Thyroid gland (tissue), 4 donors: ENCODE data around the gene ODAD4. TPM values are rescaled to one million over a fixed set of nuclear protein-coding genes. Genes with fewer than 3 reads are reported as not detected.

Experiments
- DNase-seq, 2 donors: peaks; one replicate each; pipeline ENCODE4 v3.0.0-alpha.2; 2019
- H3K27ac ChIP-seq, 3 donors: fragments of 200-600 bp; sonication (generic); 1 replicate in 2 of 3; 2 replicates in 1 of 3; pipeline ENCODE4 v1.5.1; 2016 to 2019; ENCODE audit warnings: mild to moderate bottlenecking in 1 of 3, moderate library complexity in 1 of 3
- H3K27me3 ChIP-seq: fragments of 200-600 bp; sonication (generic); one replicate; pipeline ENCODE4 v1.5.1; 2019
- H3K36me3 ChIP-seq, 2 donors: fragments of 200-600 bp; sonication (generic); one replicate each; pipeline ENCODE4 v1.5.1; 2016 to 2019
- H3K4me1 ChIP-seq, 2 donors: fragments of 200-600 bp; sonication (generic); one replicate each; pipeline ENCODE4 v1.5.1; 2017 to 2019
- H3K4me3 ChIP-seq, 3 donors: fragments of 200-600 bp; sonication (generic); replicated peaks in 1 of 3; 1 replicate in 2 of 3; 2 replicates in 1 of 3; pipeline ENCODE4 v1.5.1; 2016; ENCODE audit warnings: mild to moderate bottlenecking in 1 of 3
- H3K9me3 ChIP-seq: fragments of 200-600 bp; sonication (generic); one replicate; pipeline ENCODE4 v1.5.1; 2017
- CTCF ChIP-seq, 6 experiments: fragments of 200-600 bp in 3 of 6; fragments of 450-650 bp in 3 of 6; sonication (generic) in 3 of 6; IDR thresholded peaks; one replicate each; pipeline ENCODE4 v1.5.1; 2016 to 2019; ENCODE audit warnings: antibody characterized with exemption in 6 of 6, mild to moderate bottlenecking in 2 of 6, inconsistent platforms in 1 of 6, moderate library complexity in 1 of 6
- POLR2A ChIP-seq, 2 donors: fragments of 450-650 bp; IDR thresholded peaks; one replicate each; pipeline ENCODE4 v1.6.1; 2017; ENCODE audit warnings: antibody characterized with exemption in 2 of 2, mild to moderate bottlenecking in 2 of 2, moderate library complexity in 1 of 2
- WGBS, 2 donors: methylation state at CpG; one replicate each; pipeline ENCODE4 v1.1.5; 2017; 5-methylcytosine and 5-hydroxymethylcytosine counted together
- intact Hi-C: fragments of 100-400 bp; cut with DNase I; formaldehyde crosslinking; loops from one replicate; pipeline ENCODE4 v1.15.1; 2023
- total RNA-seq, 4 donors: library from RNA; depleted of rRNA; stranded (reverse); fragments of >200 nt; gene quantifications; one replicate each; pipeline ENCODE4 v1.2.3, GENCODE V29; 2016

ODAD4 gene
- total RNA-seq, 4 donors from 2014 or later: 3.0 to 8.2 (median 3.8) TPM

- Histone ChIP-seq H3K4me1 (peaks cover 12 to 40% of the 10 kb centered on the region in 2 donors), H3K36me3 (peaks cover 0 to 7% of the 10 kb centered on the region in 2 donors), H3K4me3 (peak overlapping the region; percentile 46 to 90 (median 90)), H3K27me3 (no peaks in the 10 kb centered on the region), H3K9me3 (no peaks in the 10 kb centered on the region), H3K27ac (peak overlapping the region; percentile 83 to 91 (median 87))
- peak; percentile 21 to 39 for DNase-seq
- intact Hi-C loops: loop anchor here (10.0 kb wide), 1 partner anchor 233 kb away; the partner anchor contains the start of gene HAP1
- 24 to 34% methylated on average over 13 to 18 of the region's 39 CpGs for whole genome bisulfite sequencing, 2 donors
- TF ChIP-seq POLR2A (IDR thresholded peaks at IDR 0.05): no peak
- TF ChIP-seq CTCF (IDR thresholded peaks at IDR 0.05): no peak
Observed at GRCh38 chr17:41967141-41967920, 36.9 kb downstream of the ODAD4 start.

- intact Hi-C loops: loop anchor here (10.0 kb wide), 1 partner anchor 233 kb away; the partner anchor contains the start of gene HAP1
- Histone ChIP-seq H3K27me3 (no peaks in the 10 kb centered on the region), H3K4me1 (peaks cover 12 to 37% of the 10 kb centered on the region in 2 donors), H3K27ac (peak overlapping the region in 2 of 3 donors; percentile 83 to 91), H3K36me3 (peaks cover 4 to 11% of the 10 kb centered on the region in 2 donors), H3K4me3 (peak overlapping the region in 1 of 3 donors; percentile 90), H3K9me3 (no peaks in the 10 kb centered on the region)
- TF ChIP-seq POLR2A (IDR thresholded peaks at IDR 0.05) (no peak), CTCF (IDR thresholded peaks at IDR 0.05) (no peak)
- WGBS, 2 donors: 85 to 89% methylated on average over 14 to 24 of the region's 37 CpGs
- no peak for DNase-seq
Observed at GRCh38 chr17:41967921-41968578, 37.6 kb downstream of the ODAD4 start.

- whole genome bisulfite sequencing, 2 donors: 92 to 93% methylated on average over 10 of the region's 10 CpGs
- H3K27me3 ChIP-seq: no peaks in the 10 kb centered on the region
- H3K4me3 ChIP-seq: no peak overlapping the region
- no peak for TF ChIP-seq CTCF (IDR thresholded peaks at IDR 0.05)
- no peak for TF ChIP-seq POLR2A (IDR thresholded peaks at IDR 0.05)
- no peaks in the 10 kb centered on the region for H3K9me3 ChIP-seq
- H3K4me1 ChIP-seq: peaks cover 12 to 41% of the 10 kb centered on the region in 2 donors
- H3K27ac ChIP-seq: no peak overlapping the region
- DNase-seq: no peak
- intact Hi-C loops: loop anchor here (10.0 kb wide), 1 partner anchor 234 kb away; the partner anchor contains the start of gene HAP1
- H3K36me3 ChIP-seq: peaks cover 11 to 17% of the 10 kb centered on the region in 2 donors
Observed at GRCh38 chr17:41968676-41969075, 38.3 kb downstream of the ODAD4 start.

GRCh38 chr17:41970901-41971331, 40.5 kb downstream of the ODAD4 start:
- Histone ChIP-seq H3K27me3 (no peaks in the 10 kb centered on the region), H3K4me3 (no peak overlapping the region), H3K36me3 (peaks cover 32 to 37% of the 10 kb centered on the region in 2 donors), H3K9me3 (no peaks in the 10 kb centered on the region), H3K27ac (peak overlapping the region in 2 of 3 donors; percentile 15 to 53), H3K4me1 (peaks cover 6 to 30% of the 10 kb centered on the region in 2 donors)
- TF ChIP-seq POLR2A (IDR thresholded peaks at IDR 0.05) (no peak), CTCF (IDR thresholded peaks at IDR 0.05) (no peak)
- WGBS, 2 donors: 66 to 76% methylated on average over 5 of the region's 5 CpGs
- DNase-seq: peak; percentile 30 to 33
- intact Hi-C loops: loop anchor here (5.0 kb wide), 1 partner anchor 51 kb away; the partner anchor contains the start of gene NKIRAS2
